Measurements from ENCODE around the gene PLSCR1.

DNA sequence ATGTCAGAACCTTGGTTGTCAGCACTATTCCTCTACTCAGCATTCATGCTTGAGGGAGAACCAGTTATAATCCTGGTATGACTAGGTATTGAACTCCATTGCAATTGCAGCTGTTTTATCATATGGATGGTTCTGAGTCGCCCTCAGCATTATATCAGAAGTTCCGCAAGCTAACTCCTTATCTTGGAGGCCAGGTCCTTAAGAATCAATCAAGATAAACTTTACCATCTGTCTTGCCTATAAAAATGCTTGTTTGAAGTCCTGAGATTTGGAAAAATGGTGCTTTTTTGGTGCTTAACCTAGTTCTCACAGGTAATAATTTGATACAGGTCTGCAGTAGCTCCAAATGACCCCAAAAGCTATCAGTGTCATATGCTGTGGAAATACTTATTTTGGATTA, 16.3 kb upstream of the PLSCR1 start:
- TF ChIP-seq, protein P1, sequence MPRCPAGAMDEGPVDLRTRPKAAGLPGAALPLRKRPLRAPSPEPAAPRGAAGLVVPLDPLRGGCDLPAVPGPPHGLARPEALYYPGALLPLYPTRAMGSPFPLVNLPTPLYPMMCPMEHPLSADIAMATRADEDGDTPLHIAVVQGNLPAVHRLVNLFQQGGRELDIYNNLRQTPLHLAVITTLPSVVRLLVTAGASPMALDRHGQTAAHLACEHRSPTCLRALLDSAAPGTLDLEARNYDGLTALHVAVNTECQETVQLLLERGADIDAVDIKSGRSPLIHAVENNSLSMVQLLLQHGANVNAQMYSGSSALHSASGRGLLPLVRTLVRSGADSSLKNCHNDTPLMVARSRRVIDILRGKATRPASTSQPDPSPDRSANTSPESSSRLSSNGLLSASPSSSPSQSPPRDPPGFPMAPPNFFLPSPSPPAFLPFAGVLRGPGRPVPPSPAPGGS (IDR thresholded peaks at IDR 0.05): no peak
- TF ChIP-seq HOXA7 (CRISPR knock-in tag; IDR thresholded peaks at IDR 0.05) (no peak), NFE2L2 (conservative IDR thresholded peaks at IDR 0.05; ENCODE audit: low read length) (no peak), RNF2 (IDR thresholded peaks at IDR 0.05; ENCODE audit: borderline replicate concordance, low read depth) (no peak), POLR2A (IDR thresholded peaks at IDR 0.05; ENCODE audit: low read length) (no peak), PHF8 (IDR thresholded peaks at IDR 0.05; ENCODE audit: borderline replicate concordance, low read depth) (no peak), CBX8 (IDR thresholded peaks at IDR 0.05) (no peak)
- TF ChIP-seq, protein P2, sequence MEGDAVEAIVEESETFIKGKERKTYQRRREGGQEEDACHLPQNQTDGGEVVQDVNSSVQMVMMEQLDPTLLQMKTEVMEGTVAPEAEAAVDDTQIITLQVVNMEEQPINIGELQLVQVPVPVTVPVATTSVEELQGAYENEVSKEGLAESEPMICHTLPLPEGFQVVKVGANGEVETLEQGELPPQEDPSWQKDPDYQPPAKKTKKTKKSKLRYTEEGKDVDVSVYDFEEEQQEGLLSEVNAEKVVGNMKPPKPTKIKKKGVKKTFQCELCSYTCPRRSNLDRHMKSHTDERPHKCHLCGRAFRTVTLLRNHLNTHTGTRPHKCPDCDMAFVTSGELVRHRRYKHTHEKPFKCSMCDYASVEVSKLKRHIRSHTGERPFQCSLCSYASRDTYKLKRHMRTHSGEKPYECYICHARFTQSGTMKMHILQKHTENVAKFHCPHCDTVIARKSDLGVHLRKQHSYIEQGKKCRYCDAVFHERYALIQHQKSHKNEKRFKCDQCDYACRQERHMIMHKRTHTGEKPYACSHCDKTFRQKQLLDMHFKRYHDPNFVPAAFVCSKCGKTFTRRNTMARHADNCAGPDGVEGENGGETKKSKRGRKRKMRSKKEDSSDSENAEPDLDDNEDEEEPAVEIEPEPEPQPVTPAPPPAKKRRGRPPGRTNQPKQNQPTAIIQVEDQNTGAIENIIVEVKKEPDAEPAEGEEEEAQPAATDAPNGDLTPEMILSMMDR (IDR thresholded peaks at IDR 0.05): no peak
- TF ChIP-seq, protein P3, sequence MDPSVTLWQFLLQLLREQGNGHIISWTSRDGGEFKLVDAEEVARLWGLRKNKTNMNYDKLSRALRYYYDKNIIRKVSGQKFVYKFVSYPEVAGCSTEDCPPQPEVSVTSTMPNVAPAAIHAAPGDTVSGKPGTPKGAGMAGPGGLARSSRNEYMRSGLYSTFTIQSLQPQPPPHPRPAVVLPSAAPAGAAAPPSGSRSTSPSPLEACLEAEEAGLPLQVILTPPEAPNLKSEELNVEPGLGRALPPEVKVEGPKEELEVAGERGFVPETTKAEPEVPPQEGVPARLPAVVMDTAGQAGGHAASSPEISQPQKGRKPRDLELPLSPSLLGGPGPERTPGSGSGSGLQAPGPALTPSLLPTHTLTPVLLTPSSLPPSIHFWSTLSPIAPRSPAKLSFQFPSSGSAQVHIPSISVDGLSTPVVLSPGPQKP (IDR thresholded peaks at IDR 0.05; ENCODE audit: low read depth, low read length): no peak

All from A549 (cell line).